Stimulated activated effector memory CD8-positive, alpha-beta T cell treated with anti-CD3 and anti-CD28 coated beads, Interleukin-12 subunit alpha, Interleukin-12 subunit beta, amount 100 ng/mL, for 72 hours (primary cell): ENCODE results near the gene POC1B.

ENCODE experiments used
- ATAC-seq: fragments of 150-1000 bp; cut with Tn5 transposase; 2 replicates; pipeline ENCODE4 v1.10.0; 2021
- DNase-seq, 2 donors: peaks; one replicate each; pipeline ENCODE4 v3.0.0; 2021 to 2022; ENCODE audit warnings: low spot score in 2 of 2
- H3K27ac Mint-ChIP-seq: one replicate; pipeline ENCODE4 v1.8.0; 2022; ENCODE audit warnings: mild to moderate bottlenecking, mixed read lengths
- H3K36me3 Mint-ChIP-seq: one replicate; pipeline ENCODE4 v1.8.0; 2022; ENCODE audit warnings: mild to moderate bottlenecking, mixed read lengths
- H3K4me1 Mint-ChIP-seq: one replicate; pipeline ENCODE4 v1.8.0; 2022; ENCODE audit warnings: mixed read lengths
- H3K4me3 Mint-ChIP-seq: one replicate; pipeline ENCODE4 v1.8.0; 2022; ENCODE audit warnings: mild to moderate bottlenecking, mixed read lengths
- H3K9me3 Mint-ChIP-seq: one replicate; pipeline ENCODE4 v1.8.0; 2022; ENCODE audit warnings: mixed read lengths

POC1B gene

DNA sequence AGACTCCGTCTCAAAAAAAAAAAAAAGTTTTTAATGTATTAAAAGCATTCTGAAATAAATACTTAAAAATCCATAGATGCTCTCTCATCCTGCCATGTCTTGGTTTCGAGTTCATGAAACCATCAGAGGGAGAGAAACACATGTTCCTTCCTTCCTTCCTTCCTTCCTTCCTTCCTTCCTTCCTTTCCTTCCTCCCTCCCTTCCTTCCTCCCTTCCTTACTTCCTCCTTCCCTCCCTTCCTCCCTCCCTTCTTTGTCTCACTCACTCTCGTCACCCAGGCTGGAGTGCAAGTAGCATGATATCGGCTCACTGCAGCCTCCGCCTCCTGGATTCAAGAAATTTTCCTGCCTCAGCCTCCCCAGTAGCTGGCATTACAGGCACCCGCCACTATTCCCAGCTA lies 113.2 kb downstream of the POC1B start:
- Mint-ChIP-seq H3K4me1 (no peaks in the 10 kb centered on the region), H3K27ac (no peak overlapping the region), H3K9me3 (no peaks in the 10 kb centered on the region), H3K4me3 (no peak overlapping the region), H3K36me3 (no peaks in the 10 kb centered on the region)
- ATAC-seq = no peak
- no peak for DNase-seq

GRCh38 chr12:89411846-89412245 lies 114.0 kb downstream of the POC1B start:
- no peaks in the 10 kb centered on the region for H3K36me3 Mint-ChIP-seq
- no peak for ATAC-seq
- no peak for DNase-seq
- H3K9me3 Mint-ChIP-seq = no peaks in the 10 kb centered on the region
- H3K4me3 Mint-ChIP-seq = no peak overlapping the region
- no peaks in the 10 kb centered on the region for H3K4me1 Mint-ChIP-seq
- H3K27ac Mint-ChIP-seq = no peak overlapping the region

DNA sequence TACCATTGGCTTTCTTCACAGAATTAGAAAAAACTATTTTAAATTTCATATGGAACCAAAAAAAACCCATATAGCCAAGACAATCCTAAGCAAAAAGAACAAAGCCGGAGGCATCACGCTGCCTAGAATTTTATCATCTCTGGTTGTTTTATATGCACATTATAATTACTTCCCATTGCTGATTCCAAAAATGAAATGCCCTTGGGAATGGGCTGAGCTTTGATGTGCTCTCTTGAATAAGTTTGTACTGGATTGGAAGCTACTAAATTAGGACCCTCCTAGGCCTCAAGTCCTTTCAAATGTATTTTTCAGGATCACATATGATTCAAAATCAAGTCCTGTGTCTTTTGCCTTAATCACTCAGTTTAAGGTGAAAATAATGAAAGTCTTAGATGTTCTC lies 114.6 kb downstream of the POC1B start:
- H3K4me3 Mint-ChIP-seq = no peak overlapping the region
- no peak for DNase-seq
- no peaks in the 10 kb centered on the region for H3K4me1 Mint-ChIP-seq
- H3K9me3 Mint-ChIP-seq = no peaks in the 10 kb centered on the region
- H3K27ac Mint-ChIP-seq = no peak overlapping the region
- no peak for ATAC-seq
- no peaks in the 10 kb centered on the region for H3K36me3 Mint-ChIP-seq

- no peak for ATAC-seq
- no peaks in the 10 kb centered on the region for H3K9me3 Mint-ChIP-seq
- no peak overlapping the region for H3K4me3 Mint-ChIP-seq
- no peak overlapping the region for H3K27ac Mint-ChIP-seq
- no peaks in the 10 kb centered on the region for H3K4me1 Mint-ChIP-seq
- peaks cover 4% of the 10 kb centered on the region for H3K36me3 Mint-ChIP-seq
- DNase-seq = no peak
Observed at GRCh38 chr12:89405626-89406345, 120.1 kb downstream of the POC1B start.

GRCh38 chr12:89401433-89402058 lies 124.3 kb downstream of the POC1B start:
- Mint-ChIP-seq H3K4me1 (peaks cover 20% of the 10 kb centered on the region), H3K36me3 (peaks cover 4% of the 10 kb centered on the region), H3K4me3 (no peak overlapping the region), H3K27ac (no peak overlapping the region), H3K9me3 (no peaks in the 10 kb centered on the region)
- ATAC-seq (no peak), DNase-seq (no peak)

DNA sequence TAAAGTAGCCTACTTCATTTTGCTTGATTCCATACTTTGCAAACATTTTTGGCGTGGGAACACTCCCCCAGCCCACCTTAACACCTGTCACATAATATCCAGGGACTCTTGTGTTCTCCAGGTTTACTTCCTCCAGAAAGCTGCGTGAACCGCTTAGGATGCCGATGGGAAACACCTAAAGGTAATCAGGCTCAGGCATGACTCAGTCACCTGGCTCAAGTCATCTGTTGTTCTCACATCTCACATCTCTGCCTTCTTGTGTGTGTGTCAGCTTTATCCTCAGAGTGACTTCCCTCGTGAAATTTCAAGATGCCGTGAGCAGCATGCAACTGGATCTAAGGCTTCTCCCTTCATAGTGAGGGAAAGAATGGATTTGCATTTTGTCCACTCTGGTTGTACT lies 125.4 kb downstream of the POC1B start:
- Mint-ChIP-seq H3K9me3 (no peaks in the 10 kb centered on the region), H3K4me1 (peaks cover 20% of the 10 kb centered on the region), H3K36me3 (peaks cover 4% of the 10 kb centered on the region), H3K4me3 (no peak overlapping the region), H3K27ac (peak overlapping the region; percentile 59)
- DNase-seq (no peak), ATAC-seq (no peak)

DNA sequence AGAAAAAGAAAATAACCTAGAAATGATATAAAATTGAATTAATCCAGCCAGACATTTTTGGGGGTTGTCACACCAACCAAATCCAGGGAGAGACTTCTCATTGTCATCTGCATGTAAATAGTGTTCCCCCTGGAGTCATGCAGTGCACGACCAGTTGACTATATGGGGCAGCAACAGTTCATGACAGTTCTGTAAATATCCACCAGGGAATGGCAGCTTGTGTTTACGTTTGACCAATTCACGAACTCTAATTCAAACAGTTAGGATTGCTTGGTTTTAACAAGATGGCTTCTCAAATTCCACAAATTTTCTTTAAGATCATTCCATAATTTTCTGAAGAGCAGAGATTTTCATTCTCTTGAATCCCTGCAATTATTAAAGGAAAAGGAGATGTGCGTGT lies 130.1 kb downstream of the POC1B start:
- ATAC-seq = no peak
- H3K9me3 Mint-ChIP-seq = no peaks in the 10 kb centered on the region

DNA sequence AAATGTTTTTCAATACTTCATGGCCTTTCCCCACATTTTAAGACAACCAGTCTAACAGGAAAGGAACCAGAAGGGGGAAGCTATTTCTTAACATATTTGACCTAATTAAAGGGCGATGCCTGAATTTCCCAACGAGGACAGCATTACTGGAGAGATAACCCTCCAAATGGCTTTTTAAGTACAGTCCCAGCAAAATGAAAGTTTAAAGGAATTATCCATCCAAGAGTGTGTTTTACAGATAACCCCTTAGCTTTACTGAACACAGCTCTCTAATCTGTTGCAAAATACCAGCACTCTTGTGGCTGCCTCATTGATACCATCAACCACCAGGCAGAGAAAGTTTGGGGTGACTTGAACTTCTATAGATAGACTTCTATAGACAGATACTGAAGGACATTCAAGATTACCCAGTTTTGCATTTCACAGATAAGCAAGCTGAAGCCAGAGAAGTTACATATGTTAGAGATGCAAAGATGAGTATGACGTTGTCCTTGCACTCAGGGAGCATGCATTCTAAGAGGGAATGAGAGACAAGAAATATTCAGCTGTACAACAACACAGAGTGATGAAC lies 132.2 kb downstream of the POC1B start:
- H3K36me3 Mint-ChIP-seq = no peaks in the 10 kb centered on the region
- no peak overlapping the region for H3K27ac Mint-ChIP-seq
- no peak overlapping the region for H3K4me3 Mint-ChIP-seq
- H3K9me3 Mint-ChIP-seq = no peaks in the 10 kb centered on the region
- H3K4me1 Mint-ChIP-seq = peaks cover 39% of the 10 kb centered on the region
- no peak for DNase-seq
- no peak for ATAC-seq

More for the DNA sequence above, 130.1 kb downstream of the POC1B start:
- Mint-ChIP-seq H3K4me1 (peaks cover 33% of the 10 kb centered on the region), H3K36me3 (no peaks in the 10 kb centered on the region), H3K27ac (peak overlapping the region; percentile 17), H3K4me3 (no peak overlapping the region)
- DNase-seq = no peak

- Mint-ChIP-seq H3K4me1 (peaks cover 27% of the 10 kb centered on the region), H3K4me3 (no peak overlapping the region), H3K27ac (no peak overlapping the region), H3K36me3 (no peaks in the 10 kb centered on the region), H3K9me3 (no peaks in the 10 kb centered on the region)
- ATAC-seq = no peak
- no peak for DNase-seq
Observed at GRCh38 chr12:89392391-89392790, 133.5 kb downstream of the POC1B start.

GRCh38 chr12:89391726-89392336 lies 134.0 kb downstream of the POC1B start:
- Mint-ChIP-seq H3K4me1 (peaks cover 27% of the 10 kb centered on the region), H3K27ac (peak overlapping the region; percentile 73), H3K9me3 (no peaks in the 10 kb centered on the region), H3K4me3 (no peak overlapping the region), H3K36me3 (no peaks in the 10 kb centered on the region)
- ATAC-seq (no peak), DNase-seq (no peak)

DNA sequence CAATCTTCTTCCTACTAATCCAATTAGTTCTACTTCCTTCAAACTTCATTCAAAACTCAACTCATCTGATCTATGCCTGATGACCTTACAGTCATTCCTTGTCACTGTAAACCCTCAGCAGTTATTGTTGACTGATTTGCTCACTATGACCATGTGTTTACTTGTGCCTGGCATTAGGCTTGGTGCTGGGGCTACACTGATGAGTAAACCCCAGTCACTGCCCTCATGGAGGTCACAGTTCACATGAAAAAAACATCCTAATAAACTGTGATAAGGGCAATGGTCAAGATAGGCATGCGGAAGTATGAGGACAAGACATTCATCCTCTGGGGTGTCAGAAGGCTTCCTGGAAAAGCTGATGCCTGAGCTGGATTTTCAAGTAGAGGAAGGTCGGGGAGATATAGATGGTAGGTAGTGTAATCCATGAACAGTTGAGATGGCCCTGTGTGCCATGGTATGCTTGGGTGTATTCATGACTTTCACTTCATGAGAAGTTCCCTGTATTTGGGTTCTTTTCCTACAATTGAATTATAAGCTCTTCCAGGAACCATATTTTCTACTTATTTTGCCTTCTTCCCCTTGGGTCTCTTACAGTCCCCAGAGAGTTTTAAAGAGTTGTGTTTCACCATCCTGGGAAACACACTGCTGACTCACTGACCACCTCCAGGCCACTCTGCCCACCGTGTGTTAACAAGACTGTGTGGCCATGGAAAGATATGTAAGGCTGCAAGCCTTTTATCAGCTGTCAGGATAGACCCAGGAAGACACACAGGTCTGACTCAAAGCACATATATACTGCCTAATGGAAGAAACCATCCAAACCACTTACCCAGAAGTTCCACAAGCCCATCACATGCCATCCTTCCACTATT lies 134.8 kb downstream of the POC1B start:
- peak overlapping the region; percentile 73 for H3K27ac Mint-ChIP-seq

DNA sequence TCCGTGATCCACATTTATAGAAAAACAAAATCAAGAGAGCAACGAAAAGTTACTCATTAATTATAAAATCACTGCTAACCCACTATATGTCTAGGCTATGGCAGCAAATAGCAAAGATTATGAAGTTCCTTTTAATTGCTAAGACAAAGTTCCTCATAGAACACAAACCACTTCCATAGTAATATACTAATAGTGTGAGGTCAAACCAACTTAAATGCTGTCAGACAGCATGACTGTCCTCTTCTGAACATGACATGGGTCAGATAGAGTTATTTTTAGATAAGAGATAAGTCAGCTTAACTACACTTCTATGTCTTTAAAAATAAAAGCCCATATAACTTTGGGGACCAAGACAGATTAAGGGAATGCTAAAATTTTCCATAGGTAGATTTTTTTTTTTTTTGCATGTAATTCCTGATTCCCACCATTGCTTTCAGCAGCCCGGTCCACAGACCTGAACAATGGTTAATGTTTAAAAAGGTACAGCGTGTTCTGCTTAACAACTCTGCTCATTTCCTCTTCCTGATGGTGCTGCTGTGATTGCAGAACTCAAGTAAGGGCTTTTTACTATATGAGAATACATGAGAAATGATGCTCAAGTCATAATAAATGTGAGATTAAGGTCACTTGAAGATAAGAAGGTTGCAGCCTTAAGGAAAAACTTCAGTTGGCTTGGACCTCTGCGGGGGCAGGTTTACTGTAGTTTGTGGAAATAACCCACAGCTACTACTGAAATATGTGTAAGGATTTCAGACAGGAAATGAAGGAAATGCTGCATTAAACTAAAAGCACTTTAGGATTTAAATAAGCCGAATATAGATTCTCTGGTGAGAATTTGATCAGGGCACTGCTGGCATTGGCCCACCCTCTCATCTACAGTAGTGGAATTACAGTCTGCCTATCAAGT lies 135.8 kb downstream of the POC1B start:
- Mint-ChIP-seq H3K4me3 (no peak overlapping the region), H3K9me3 (no peaks in the 10 kb centered on the region), H3K4me1 (peaks cover 27% of the 10 kb centered on the region), H3K27ac (peak overlapping the region; percentile 29), H3K36me3 (no peaks in the 10 kb centered on the region)
- ATAC-seq = peak; percentile 43
- no peak for DNase-seq

More for the DNA sequence above, 134.8 kb downstream of the POC1B start:
- H3K4me1 Mint-ChIP-seq = peaks cover 27% of the 10 kb centered on the region
- H3K9me3 Mint-ChIP-seq = no peaks in the 10 kb centered on the region
- no peak overlapping the region for H3K4me3 Mint-ChIP-seq
- DNase-seq (no peak), ATAC-seq (peak; percentile 93)
- H3K36me3 Mint-ChIP-seq = no peaks in the 10 kb centered on the region

GRCh38 chr12:89386138-89386537 lies 139.7 kb downstream of the POC1B start:
- Mint-ChIP-seq H3K27ac (no peak overlapping the region), H3K9me3 (no peaks in the 10 kb centered on the region), H3K4me1 (peaks cover 23% of the 10 kb centered on the region), H3K36me3 (no peaks in the 10 kb centered on the region), H3K4me3 (no peak overlapping the region)
- DNase-seq = no peak
- ATAC-seq = no peak

DNA sequence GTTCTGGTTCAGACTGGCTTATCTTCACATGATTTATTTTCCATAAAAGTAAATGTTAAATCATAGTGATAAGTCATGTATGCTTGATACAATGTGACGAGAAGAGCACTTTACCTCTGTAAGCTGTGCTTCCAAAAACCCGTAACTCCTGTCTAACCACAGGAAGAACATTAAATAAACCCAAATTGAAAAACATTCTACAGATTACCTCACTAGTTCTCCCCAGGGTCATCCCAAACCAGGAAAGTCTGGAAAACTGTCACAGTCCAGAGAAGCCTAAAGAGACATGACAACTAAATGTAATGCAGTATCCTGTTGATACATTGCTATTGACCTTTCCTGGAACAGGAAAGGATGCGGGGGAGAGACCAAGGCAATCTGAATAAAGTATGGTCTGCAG lies 141.0 kb downstream of the POC1B start:
- no peak for ATAC-seq
- H3K4me3 Mint-ChIP-seq = no peak overlapping the region
- peaks cover 10% of the 10 kb centered on the region for H3K4me1 Mint-ChIP-seq
- H3K36me3 Mint-ChIP-seq = no peaks in the 10 kb centered on the region
- no peak for DNase-seq
- no peak overlapping the region for H3K27ac Mint-ChIP-seq
- no peaks in the 10 kb centered on the region for H3K9me3 Mint-ChIP-seq
